Measurements from ENCODE around the gene GABRD.

DNA sequence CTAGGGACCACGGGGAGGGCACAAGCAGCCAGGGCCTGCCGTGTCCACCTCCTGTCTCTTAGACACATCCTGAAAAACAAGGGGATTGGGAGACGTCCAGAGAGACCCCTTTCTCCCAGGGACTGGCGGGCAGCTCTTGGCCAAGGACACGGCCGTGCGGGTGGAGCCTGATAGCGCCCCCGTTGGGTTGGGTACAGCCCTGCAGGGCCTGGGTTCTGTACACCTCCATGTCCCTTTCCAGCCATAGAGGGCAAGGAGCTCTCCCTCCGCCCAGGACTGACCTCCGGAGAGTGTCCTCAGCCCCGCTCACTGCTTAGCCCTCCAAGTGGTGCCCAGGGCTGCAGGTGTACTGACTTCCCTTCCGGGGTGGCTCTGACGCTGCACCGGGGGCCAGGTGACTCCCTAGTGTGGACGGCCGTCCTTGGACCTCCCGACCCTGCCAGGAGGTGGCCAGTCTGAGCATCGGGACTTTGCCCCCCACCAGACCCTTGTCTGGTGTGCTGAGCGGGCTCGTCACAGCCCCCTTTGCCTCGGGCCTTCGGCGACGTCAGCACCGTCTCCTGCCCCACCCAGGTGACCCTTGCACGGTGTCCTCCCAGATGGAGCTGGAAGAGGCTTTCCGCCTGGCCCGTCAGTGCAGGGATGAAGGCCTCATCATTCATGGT, 36.9 kb downstream of the GABRD start:
- TF ChIP-seq, protein P1, sequence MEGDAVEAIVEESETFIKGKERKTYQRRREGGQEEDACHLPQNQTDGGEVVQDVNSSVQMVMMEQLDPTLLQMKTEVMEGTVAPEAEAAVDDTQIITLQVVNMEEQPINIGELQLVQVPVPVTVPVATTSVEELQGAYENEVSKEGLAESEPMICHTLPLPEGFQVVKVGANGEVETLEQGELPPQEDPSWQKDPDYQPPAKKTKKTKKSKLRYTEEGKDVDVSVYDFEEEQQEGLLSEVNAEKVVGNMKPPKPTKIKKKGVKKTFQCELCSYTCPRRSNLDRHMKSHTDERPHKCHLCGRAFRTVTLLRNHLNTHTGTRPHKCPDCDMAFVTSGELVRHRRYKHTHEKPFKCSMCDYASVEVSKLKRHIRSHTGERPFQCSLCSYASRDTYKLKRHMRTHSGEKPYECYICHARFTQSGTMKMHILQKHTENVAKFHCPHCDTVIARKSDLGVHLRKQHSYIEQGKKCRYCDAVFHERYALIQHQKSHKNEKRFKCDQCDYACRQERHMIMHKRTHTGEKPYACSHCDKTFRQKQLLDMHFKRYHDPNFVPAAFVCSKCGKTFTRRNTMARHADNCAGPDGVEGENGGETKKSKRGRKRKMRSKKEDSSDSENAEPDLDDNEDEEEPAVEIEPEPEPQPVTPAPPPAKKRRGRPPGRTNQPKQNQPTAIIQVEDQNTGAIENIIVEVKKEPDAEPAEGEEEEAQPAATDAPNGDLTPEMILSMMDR (conservative IDR thresholded peaks at IDR 0.05; ENCODE audit: low read length) = no peak; the same call in 1 of the 2 replicates
- TF ChIP-seq EZH2phosphoT487 (IDR thresholded peaks at IDR 0.05; ENCODE audit: borderline replicate concordance) = no peak
